Neural progenitor cell (in vitro differentiated cells): ENCODE data around the gene CYTH1. TPM values are rescaled to one million over a fixed set of nuclear protein-coding genes. Genes with fewer than 3 reads are reported as not detected.

Experiments used
- DNase-seq: peaks from one replicate; pipeline ENCODE4 v3.0.0-alpha.2; 2016; ENCODE audit warnings: low spot score
- H2AFZ ChIP-seq: fragments of 200-600 bp; sonication (generic); replicated peaks from 2 replicates; pipeline ENCODE4 v1.6.1; 2016; ENCODE audit warnings: antibody characterized with exemption
- H3F3A ChIP-seq: fragments of 200-600 bp; sonication (generic); 2 replicates; pipeline ENCODE4 v1.6.1; 2016; ENCODE audit warnings: antibody characterized with exemption, low read depth
- H3K27ac ChIP-seq: fragments of 200-600 bp; sonication (generic); 2 replicates; pipeline ENCODE4 v1.5.1; 2016; ENCODE audit warnings: mild to moderate bottlenecking
- H3K27me3 ChIP-seq: fragments of 200-600 bp; sonication (generic); 2 replicates; pipeline ENCODE4 v1.6.1; 2016; ENCODE audit warnings: mild to moderate bottlenecking, moderate library complexity
- H3K36me3 ChIP-seq: fragments of 200-600 bp; sonication (generic); 2 replicates; pipeline ENCODE4 v1.5.1; 2016
- H3K4me1 ChIP-seq: fragments of 200-600 bp; sonication (generic); 2 replicates; pipeline ENCODE4 v1.6.1; 2016; ENCODE audit warnings: mixed run types
- H3K4me2 ChIP-seq: fragments of 200-600 bp; sonication (generic); 2 replicates; pipeline ENCODE4 v1.6.1; 2016
- H3K4me3 ChIP-seq: fragments of 200-600 bp; sonication (generic); 2 replicates; pipeline ENCODE4 v1.5.1; 2016
- H3K79me2 ChIP-seq: fragments of 200-600 bp; sonication (generic); 2 replicates; pipeline ENCODE4 v1.6.1; 2016; ENCODE audit warnings: low read depth
- H3K9ac ChIP-seq: fragments of 200-600 bp; sonication (generic); 2 replicates; pipeline ENCODE4 v1.6.1; 2016
- H3K9me3 ChIP-seq: fragments of 200-600 bp; sonication (generic); 2 replicates; pipeline ENCODE4 v1.5.1; 2016; ENCODE audit warnings: low read depth
- H4K20me1 ChIP-seq: fragments of 200-600 bp; sonication (generic); 2 replicates; pipeline ENCODE4 v1.6.1; 2016; ENCODE audit warnings: low read depth
- H3K27ac Mint-ChIP-seq: 3 replicates; pipeline ENCODE4 v1.8.0; 2021; ENCODE audit warnings: mixed read lengths
- H3K27me3 Mint-ChIP-seq: 2 replicates; pipeline ENCODE4 v1.8.0; 2022; ENCODE audit warnings: low read depth, mild to moderate bottlenecking, inconsistent platforms, moderate library complexity, mixed read lengths; ENCODE audit not compliant: insufficient read depth
- H3K36me3 Mint-ChIP-seq: 3 replicates; pipeline ENCODE4 v1.8.0; 2021; ENCODE audit warnings: mixed read lengths
- H3K4me1 Mint-ChIP-seq: 3 replicates; pipeline ENCODE4 v1.8.0; 2021; ENCODE audit warnings: mixed read lengths
- H3K4me3 Mint-ChIP-seq: 3 replicates; pipeline ENCODE4 v1.8.0; 2021; ENCODE audit warnings: mild to moderate bottlenecking, moderate library complexity, mixed read lengths
- H3K9me3 Mint-ChIP-seq: 3 replicates; pipeline ENCODE4 v1.8.0; 2020; ENCODE audit warnings: mixed read lengths
- CTCF ChIP-seq: fragments of 200-600 bp; sonication (generic); IDR thresholded peaks from 2 replicates; pipeline ENCODE4 v1.5.1; 2017; ENCODE audit warnings: antibody characterized with exemption, mild to moderate bottlenecking
- EZH2 ChIP-seq: fragments of 200-600 bp; sonication (generic); IDR thresholded peaks from 2 replicates; pipeline ENCODE4 v1.6.1; 2017; ENCODE audit warnings: antibody characterized with exemption, mild to moderate bottlenecking, moderate library complexity
- EZH2phosphoT487 ChIP-seq: fragments of 200-600 bp; sonication (generic); IDR thresholded peaks from 2 replicates; pipeline ENCODE4 v1.6.1; 2017; ENCODE audit warnings: antibody characterized with exemption
- total RNA-seq: library from RNA; depleted of rRNA; stranded (reverse); fragments of >200 nt; gene quantifications from 2 replicates; pipeline ENCODE4 v1.2.3, GENCODE V29; 2015; ENCODE audit warnings: low replicate concordance

CYTH1 gene
- total RNA-seq, 1 donor from 2014 or later, result 14.8 TPM

DNA sequence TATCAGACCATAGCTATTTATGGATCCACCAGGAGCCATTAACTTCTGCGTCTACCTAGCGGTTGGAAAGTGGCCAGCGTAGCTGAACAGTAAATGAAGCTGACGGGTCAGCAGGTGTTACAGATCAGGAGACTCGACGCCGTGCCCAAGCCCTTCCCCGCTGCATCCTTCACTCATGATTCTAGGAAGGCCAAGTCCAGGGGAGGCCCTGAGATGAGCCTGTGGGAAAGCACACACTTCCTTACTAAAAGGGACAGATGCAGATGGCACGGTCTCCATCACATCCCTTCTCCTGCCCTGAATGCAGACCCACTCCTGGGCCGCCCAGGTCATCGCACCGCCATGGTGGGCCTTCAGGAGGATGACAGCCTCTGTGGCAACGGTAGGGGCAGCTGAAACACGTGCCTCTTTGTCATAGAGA lies 137.1 kb downstream of the CYTH1 start:
- no peaks in the 10 kb centered on the region for H3F3A ChIP-seq
- H3K27ac ChIP-seq, result no peak overlapping the region
- no peaks in the 10 kb centered on the region for H4K20me1 ChIP-seq
- TF ChIP-seq CTCF (no peak), EZH2 (no peak)
- no peaks in the 10 kb centered on the region for H3K27me3 ChIP-seq
- Mint-ChIP-seq H3K36me3 (no peaks in the 10 kb centered on the region), H3K9me3 (peaks cover 2% of the 10 kb centered on the region), H3K4me1 (peaks cover 3% of the 10 kb centered on the region), H3K4me3 (no peak overlapping the region), H3K27ac (no peak overlapping the region), H3K27me3 (peaks cover 2% of the 10 kb centered on the region)
- DNase-seq, result no peak
- H3K9me3 ChIP-seq, result no peaks in the 10 kb centered on the region
- H3K4me1 ChIP-seq, result no peaks in the 10 kb centered on the region
- no peak overlapping the region for H3K4me2 ChIP-seq
- H2AFZ ChIP-seq, result no peak overlapping the region
- H3K36me3 ChIP-seq, result no peaks in the 10 kb centered on the region
- H3K9ac ChIP-seq, result no peak overlapping the region
- no peaks in the 10 kb centered on the region for H3K79me2 ChIP-seq
- H3K4me3 ChIP-seq, result no peak overlapping the region

- no peak for DNase-seq
- peaks cover 3% of the 10 kb centered on the region for H3K27me3 Mint-ChIP-seq
Observed at GRCh38 chr17:78644224-78644623, 137.8 kb downstream of the CYTH1 start.

DNA sequence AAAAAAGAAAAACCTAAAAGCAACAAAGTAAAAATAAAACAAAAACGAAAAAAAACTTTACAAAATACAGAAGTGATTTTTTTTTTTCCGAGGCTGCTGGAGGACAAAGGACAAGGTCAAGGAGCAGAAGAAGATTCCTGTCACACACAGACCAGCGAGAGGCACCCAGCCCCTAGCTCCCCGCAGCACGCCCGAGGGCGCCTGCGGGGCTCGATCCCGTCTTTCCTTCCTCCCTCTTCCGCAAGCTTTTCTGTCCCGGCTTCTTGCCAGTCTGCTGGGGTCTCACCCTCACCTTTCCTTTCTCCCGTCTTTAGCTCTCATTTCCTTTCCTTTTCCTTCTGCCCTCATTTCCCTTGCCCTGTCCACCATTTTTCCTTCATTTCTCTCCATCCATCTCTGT lies 138.7 kb downstream of the CYTH1 start:
- peaks cover 2% of the 10 kb centered on the region for H3K9me3 Mint-ChIP-seq
- no peaks in the 10 kb centered on the region for H3K4me1 ChIP-seq
- no peaks in the 10 kb centered on the region for H3K9me3 ChIP-seq
- no peak overlapping the region for H3K4me2 ChIP-seq
- H3K4me3 Mint-ChIP-seq, result no peak overlapping the region
- no peak overlapping the region for H2AFZ ChIP-seq
- no peak overlapping the region for H3K4me3 ChIP-seq
- no peaks in the 10 kb centered on the region for H3K36me3 Mint-ChIP-seq
- no peaks in the 10 kb centered on the region for H3K79me2 ChIP-seq
- no peaks in the 10 kb centered on the region for H3K36me3 ChIP-seq
- H3K27ac ChIP-seq, result no peak overlapping the region
- H3K27me3 Mint-ChIP-seq, result peaks cover 7% of the 10 kb centered on the region
- H3K9ac ChIP-seq, result no peak overlapping the region
- no peak for DNase-seq
- no peak overlapping the region for H3K27ac Mint-ChIP-seq
- no peaks in the 10 kb centered on the region for H3K27me3 ChIP-seq
- no peak for TF ChIP-seq EZH2phosphoT487
- TF ChIP-seq EZH2, result no peak
- TF ChIP-seq CTCF, result no peak
- H4K20me1 ChIP-seq, result no peaks in the 10 kb centered on the region
- H3F3A ChIP-seq, result no peaks in the 10 kb centered on the region
- peaks cover 3% of the 10 kb centered on the region for H3K4me1 Mint-ChIP-seq

More at GRCh38 chr17:78644224-78644623, 137.8 kb downstream of the CYTH1 start:
- Mint-ChIP-seq H3K9me3 (peaks cover 2% of the 10 kb centered on the region), H3K4me3 (no peak overlapping the region), H3K27ac (no peak overlapping the region), H3K4me1 (peaks cover 3% of the 10 kb centered on the region), H3K36me3 (no peaks in the 10 kb centered on the region)
- Histone ChIP-seq H3K79me2 (no peaks in the 10 kb centered on the region), H4K20me1 (no peaks in the 10 kb centered on the region), H3K36me3 (no peaks in the 10 kb centered on the region), H3K4me2 (no peak overlapping the region), H3K27ac (no peak overlapping the region), H3K4me3 (no peak overlapping the region), H2AFZ (no peak overlapping the region), H3K9me3 (no peaks in the 10 kb centered on the region), H3K9ac (no peak overlapping the region), H3K4me1 (no peaks in the 10 kb centered on the region), H3K27me3 (no peaks in the 10 kb centered on the region), H3F3A (no peaks in the 10 kb centered on the region)
- TF ChIP-seq EZH2phosphoT487, result no peak
- no peak for TF ChIP-seq CTCF
- TF ChIP-seq EZH2, result no peak

- Histone ChIP-seq H4K20me1 (no peaks in the 10 kb centered on the region), H3K4me1 (no peaks in the 10 kb centered on the region), H3K27me3 (no peaks in the 10 kb centered on the region), H2AFZ (no peak overlapping the region), H3K4me2 (no peak overlapping the region), H3K27ac (no peak overlapping the region), H3K79me2 (no peaks in the 10 kb centered on the region), H3F3A (no peaks in the 10 kb centered on the region), H3K9me3 (no peaks in the 10 kb centered on the region), H3K4me3 (no peak overlapping the region), H3K36me3 (no peaks in the 10 kb centered on the region), H3K9ac (no peak overlapping the region)
- H3K27me3 Mint-ChIP-seq, result peaks cover 7% of the 10 kb centered on the region
- TF ChIP-seq EZH2 (no peak), EZH2phosphoT487 (no peak), CTCF (no peak)
- H3K4me1 Mint-ChIP-seq, result peaks cover 3% of the 10 kb centered on the region
- H3K4me3 Mint-ChIP-seq, result no peak overlapping the region
- peaks cover 2% of the 10 kb centered on the region for H3K9me3 Mint-ChIP-seq
- no peak for DNase-seq
- no peaks in the 10 kb centered on the region for H3K36me3 Mint-ChIP-seq
- H3K27ac Mint-ChIP-seq, result no peak overlapping the region
Observed at GRCh38 chr17:78642707-78643106, 139.4 kb downstream of the CYTH1 start.
